Measurements from ENCODE around the gene MAP3K2.
A peak's percentile ranks its signal among the peaks of the same experiment; 100 is the strongest.

Gene MAP3K2

DNA sequence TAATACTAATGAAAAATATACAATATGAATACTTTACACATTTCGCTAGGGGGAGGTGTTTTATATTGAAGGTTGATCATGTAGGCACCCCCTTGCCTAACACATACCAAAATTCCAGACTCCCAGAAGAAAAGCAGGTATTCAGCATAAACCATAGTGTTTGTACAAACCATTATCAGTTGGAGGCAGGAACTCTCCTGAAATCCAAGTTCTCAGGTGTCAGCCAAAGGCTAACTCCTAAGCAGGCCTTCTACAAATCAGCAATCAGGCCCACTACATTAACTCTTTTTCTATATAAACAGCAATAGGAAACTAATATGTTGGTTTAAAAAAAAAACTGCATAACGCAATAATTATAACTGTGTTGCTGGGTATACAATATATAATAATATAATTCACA is 44.5 kb downstream of the MAP3K2 start:
- TF ChIP-seq, protein P1, sequence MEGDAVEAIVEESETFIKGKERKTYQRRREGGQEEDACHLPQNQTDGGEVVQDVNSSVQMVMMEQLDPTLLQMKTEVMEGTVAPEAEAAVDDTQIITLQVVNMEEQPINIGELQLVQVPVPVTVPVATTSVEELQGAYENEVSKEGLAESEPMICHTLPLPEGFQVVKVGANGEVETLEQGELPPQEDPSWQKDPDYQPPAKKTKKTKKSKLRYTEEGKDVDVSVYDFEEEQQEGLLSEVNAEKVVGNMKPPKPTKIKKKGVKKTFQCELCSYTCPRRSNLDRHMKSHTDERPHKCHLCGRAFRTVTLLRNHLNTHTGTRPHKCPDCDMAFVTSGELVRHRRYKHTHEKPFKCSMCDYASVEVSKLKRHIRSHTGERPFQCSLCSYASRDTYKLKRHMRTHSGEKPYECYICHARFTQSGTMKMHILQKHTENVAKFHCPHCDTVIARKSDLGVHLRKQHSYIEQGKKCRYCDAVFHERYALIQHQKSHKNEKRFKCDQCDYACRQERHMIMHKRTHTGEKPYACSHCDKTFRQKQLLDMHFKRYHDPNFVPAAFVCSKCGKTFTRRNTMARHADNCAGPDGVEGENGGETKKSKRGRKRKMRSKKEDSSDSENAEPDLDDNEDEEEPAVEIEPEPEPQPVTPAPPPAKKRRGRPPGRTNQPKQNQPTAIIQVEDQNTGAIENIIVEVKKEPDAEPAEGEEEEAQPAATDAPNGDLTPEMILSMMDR (IDR thresholded peaks at IDR 0.05; ENCODE audit: borderline replicate concordance, control extremely low read depth, extremely low read depth, insufficient read depth, missing control alignments): no peak
- in situ Hi-C loops (cut with MboI; ENCODE audit: low sequenced_read_pairs, unreplicated experiment): no loop called here
- DNase-seq (ENCODE audit: low spot score): no peak

GRCh38 chr2:127342101-127342500 is 45.7 kb downstream of the MAP3K2 start:
- TF ChIP-seq, protein P1 (IDR thresholded peaks at IDR 0.05; ENCODE audit: borderline replicate concordance, control extremely low read depth, extremely low read depth, insufficient read depth, missing control alignments): no peak
- DNase-seq (ENCODE audit: low spot score): peak; percentile 66
- in situ Hi-C loops (cut with MboI; ENCODE audit: low sequenced_read_pairs, unreplicated experiment): no loop called here

- in situ Hi-C loops (cut with MboI; ENCODE audit: low sequenced_read_pairs, unreplicated experiment): no loop called here
- DNase-seq (ENCODE audit: low spot score): no peak
- TF ChIP-seq, protein P1 (IDR thresholded peaks at IDR 0.05; ENCODE audit: borderline replicate concordance, control extremely low read depth, extremely low read depth, insufficient read depth, missing control alignments): no peak
These were observed 55.4 kb downstream of the MAP3K2 start for GRCh38 chr2:127332335-127332734.

- TF ChIP-seq, protein P1 (IDR thresholded peaks at IDR 0.05; ENCODE audit: borderline replicate concordance, control extremely low read depth, extremely low read depth, insufficient read depth, missing control alignments): no peak
- in situ Hi-C loops (cut with MboI; ENCODE audit: low sequenced_read_pairs, unreplicated experiment): no loop called here
- DNase-seq (ENCODE audit: low spot score): no peak
These were observed 57.0 kb downstream of the MAP3K2 start for GRCh38 chr2:127330753-127331152.

- TF ChIP-seq, protein P1 (IDR thresholded peaks at IDR 0.05; ENCODE audit: borderline replicate concordance, control extremely low read depth, extremely low read depth, insufficient read depth, missing control alignments): no peak
- DNase-seq (ENCODE audit: low spot score): no peak
- in situ Hi-C loops (cut with MboI; ENCODE audit: low sequenced_read_pairs, unreplicated experiment): no loop called here
These were observed 61.4 kb downstream of the MAP3K2 start for GRCh38 chr2:127326289-127326945.

GRCh38 chr2:127324635-127325034 is 63.1 kb downstream of the MAP3K2 start:
- in situ Hi-C loops (cut with MboI; ENCODE audit: low sequenced_read_pairs, unreplicated experiment): no loop called here

More at GRCh38 chr2:127324635-127325034, 63.1 kb downstream of the MAP3K2 start:
- TF ChIP-seq, protein P1 (IDR thresholded peaks at IDR 0.05; ENCODE audit: borderline replicate concordance, control extremely low read depth, extremely low read depth, insufficient read depth, missing control alignments): peak; percentile 22
- no peak for DNase-seq (ENCODE audit: low spot score)
